SH-SY5Y (cell line): ENCODE data around the gene FBXO8.

Source experiments
- GATA2 ChIP-seq: IDR thresholded peaks from 2 replicates; pipeline ENCODE4 v1.6.1; 2011; ENCODE audit warnings: mild to moderate bottlenecking, low read depth, low read length
- GATA3 ChIP-seq: IDR thresholded peaks from 2 replicates; pipeline ENCODE4 v1.6.1; 2011; ENCODE audit warnings: low read depth, mild to moderate bottlenecking, low read length, moderate library complexity

- no peak for TF ChIP-seq GATA2
- TF ChIP-seq GATA3: no peak
Measured at GRCh38 chr4:174318829-174319764, 35.6 kb upstream of the FBXO8 start.
